ENCODE data around the gene SLC7A7. TPM values are rescaled to one million over a fixed set of nuclear protein-coding genes. Genes with fewer than 3 reads are reported as not detected.

SLC7A7 gene
- total and polyA plus RNA-seq, 2 donors (not counting 1 experiment from before 2014, with no cell fraction given), result 6.3 to 9.5 TPM

DNA sequence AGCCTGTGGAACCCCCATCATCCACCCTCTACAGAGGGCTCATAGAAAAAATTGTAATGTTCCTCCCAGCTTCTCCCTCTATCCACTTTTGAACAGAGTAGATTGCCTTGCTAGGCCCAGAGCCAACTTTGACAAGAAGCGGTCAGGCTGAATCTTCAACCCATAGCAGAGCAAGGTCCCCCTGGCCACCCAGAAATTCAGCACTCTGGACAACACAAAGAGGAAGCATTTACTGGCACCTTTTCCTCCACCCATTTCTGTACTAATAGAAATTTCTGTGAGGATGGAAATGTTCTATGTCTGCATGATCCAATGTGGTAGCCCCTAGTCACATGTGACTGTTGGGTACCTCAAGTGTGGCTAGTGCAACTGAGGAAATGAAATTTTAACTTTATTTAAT is 91.4 kb downstream of the SLC7A7 start:
- Histone ChIP-seq H3K4me3 (replicated peaks in 1 of 4; ENCODE audit: control extremely low read depth in 1 of 4, insufficient read depth in 1 of 4, low read depth in 3 of 4, low read length in 4 of 4) (no peak overlapping the region), H3K27ac (ENCODE audit: insufficient read depth, low read length) (no peak overlapping the region), H3K4me1 (ENCODE audit: control insufficient read depth, extremely low read depth, insufficient read depth, low read length) (no peaks in the 10 kb centered on the region), H3K36me3 (ENCODE audit: control insufficient read depth, insufficient read depth, low read length) (no peaks in the 10 kb centered on the region), H3K79me2 (ENCODE audit: control insufficient read depth, insufficient read depth, low read length) (no peaks in the 10 kb centered on the region), H2AFZ (ENCODE audit: low read length) (no peak overlapping the region), H3K9me3 (ENCODE audit: control insufficient read depth, insufficient read depth, low read depth, low read length) (no peaks in the 10 kb centered on the region), H3K9ac (ENCODE audit: insufficient read depth, low read length) (no peak overlapping the region), H3K4me2 (ENCODE audit: extremely low read depth, insufficient read depth, low read length) (no peak overlapping the region), H3K27me3 (ENCODE audit: control insufficient read depth, insufficient read depth, low read length) (no peaks in the 10 kb centered on the region), H4K20me1 (ENCODE audit: control insufficient read depth, extremely low read depth, insufficient read depth, low read length) (no peaks in the 10 kb centered on the region)
- no peak for DNase-seq (ENCODE audit: low read depth in 2 of 2)
- TF ChIP-seq EZH2 (IDR thresholded peaks at IDR 0.05; ENCODE audit: low read length, missing control alignments), result no peak
- TF ChIP-seq, protein P1, sequence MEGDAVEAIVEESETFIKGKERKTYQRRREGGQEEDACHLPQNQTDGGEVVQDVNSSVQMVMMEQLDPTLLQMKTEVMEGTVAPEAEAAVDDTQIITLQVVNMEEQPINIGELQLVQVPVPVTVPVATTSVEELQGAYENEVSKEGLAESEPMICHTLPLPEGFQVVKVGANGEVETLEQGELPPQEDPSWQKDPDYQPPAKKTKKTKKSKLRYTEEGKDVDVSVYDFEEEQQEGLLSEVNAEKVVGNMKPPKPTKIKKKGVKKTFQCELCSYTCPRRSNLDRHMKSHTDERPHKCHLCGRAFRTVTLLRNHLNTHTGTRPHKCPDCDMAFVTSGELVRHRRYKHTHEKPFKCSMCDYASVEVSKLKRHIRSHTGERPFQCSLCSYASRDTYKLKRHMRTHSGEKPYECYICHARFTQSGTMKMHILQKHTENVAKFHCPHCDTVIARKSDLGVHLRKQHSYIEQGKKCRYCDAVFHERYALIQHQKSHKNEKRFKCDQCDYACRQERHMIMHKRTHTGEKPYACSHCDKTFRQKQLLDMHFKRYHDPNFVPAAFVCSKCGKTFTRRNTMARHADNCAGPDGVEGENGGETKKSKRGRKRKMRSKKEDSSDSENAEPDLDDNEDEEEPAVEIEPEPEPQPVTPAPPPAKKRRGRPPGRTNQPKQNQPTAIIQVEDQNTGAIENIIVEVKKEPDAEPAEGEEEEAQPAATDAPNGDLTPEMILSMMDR (conservative IDR thresholded peaks at IDR 0.05 in 1 of 2, IDR thresholded peaks at IDR 0.05 in 1 of 2; ENCODE audit: low read depth in 1 of 2, low read length in 2 of 2), result no peak

Other genes starting within 250 kb of the SLC7A7 start
- gene DAD1, start 226.2 kb downstream of the SLC7A7 start, total RNA-seq, result 235 and 249 TPM in 2 replicates
- 623 and 651 TPM in 2 replicates for gene DAD1, start 226.2 kb downstream of the SLC7A7 start, polyA plus RNA-seq
- 20.5 and 40.0 TPM in 2 replicates for gene ABHD4, start 217.1 kb downstream of the SLC7A7 start, total RNA-seq
- 41.3 and 61.2 TPM in 2 replicates for gene ABHD4, start 217.1 kb downstream of the SLC7A7 start, polyA plus RNA-seq
- gene OR6J1, start 171.1 kb downstream of the SLC7A7 start, total RNA-seq, result not detected in 2 replicates
- gene OR6J1, start 171.1 kb downstream of the SLC7A7 start, polyA plus RNA-seq, result not detected in 2 replicates
- gene OXA1L, start 48.7 kb downstream of the SLC7A7 start, total RNA-seq, result 66.5 and 67.2 TPM in 2 replicates
- gene OXA1L, start 48.7 kb downstream of the SLC7A7 start, polyA plus RNA-seq, result 141 and 159 TPM in 2 replicates
- 40.8 and 50.5 TPM in 2 replicates for gene MRPL52, start 14.5 kb upstream of the SLC7A7 start, total RNA-seq
- 38.0 and 44.1 TPM in 2 replicates for gene MRPL52, start 14.5 kb upstream of the SLC7A7 start, polyA plus RNA-seq
- 346 and 375 TPM in 2 replicates for gene MMP14, start 21.1 kb upstream of the SLC7A7 start, total RNA-seq
- gene MMP14, start 21.1 kb upstream of the SLC7A7 start, polyA plus RNA-seq, result 393 and 397 TPM in 2 replicates
- gene LRP10, start 56.3 kb upstream of the SLC7A7 start, total RNA-seq, result 71.9 and 95.5 TPM in 2 replicates
- gene LRP10, start 56.3 kb upstream of the SLC7A7 start, polyA plus RNA-seq, result 100 and 130 TPM in 2 replicates
- 0.17 and 0.26 TPM in 2 replicates for gene REM2, start 67.8 kb upstream of the SLC7A7 start, total RNA-seq
- gene REM2, start 67.8 kb upstream of the SLC7A7 start, polyA plus RNA-seq, result 0.02 and 0.06 TPM in 2 replicates
- 44.9 and 51.0 TPM in 2 replicates for gene RBM23, start 103.7 kb upstream of the SLC7A7 start, total RNA-seq
- 85.0 and 85.3 TPM in 2 replicates for gene RBM23, start 103.7 kb upstream of the SLC7A7 start, polyA plus RNA-seq
- gene PRMT5, start 113.9 kb upstream of the SLC7A7 start, total RNA-seq, result 50.3 and 54.8 TPM in 2 replicates
- 91.7 and 136 TPM in 2 replicates for gene PRMT5, start 113.9 kb upstream of the SLC7A7 start, polyA plus RNA-seq
- gene HAUS4, start 141.7 kb upstream of the SLC7A7 start, total RNA-seq, result 47.9 and 53.9 TPM in 2 replicates
- 21.9 and 25.8 TPM in 2 replicates for gene HAUS4, start 141.7 kb upstream of the SLC7A7 start, polyA plus RNA-seq
- gene AJUBA, start 167.1 kb upstream of the SLC7A7 start, total RNA-seq, result 57.0 and 84.9 TPM in 2 replicates
- gene AJUBA, start 167.1 kb upstream of the SLC7A7 start, polyA plus RNA-seq, result 26.1 and 41.3 TPM in 2 replicates
- 10.5 and 13.0 TPM in 2 replicates for gene C14orf93, start 194.7 kb upstream of the SLC7A7 start, total RNA-seq
- 4.8 and 5.4 TPM in 2 replicates for gene C14orf93, start 194.7 kb upstream of the SLC7A7 start, polyA plus RNA-seq
- gene PSMB5, start 219.5 kb upstream of the SLC7A7 start, total RNA-seq, result 166 and 204 TPM in 2 replicates
- gene PSMB5, start 219.5 kb upstream of the SLC7A7 start, polyA plus RNA-seq, result 237 and 276 TPM in 2 replicates
- under 0.01 TPM in 1 of 2 replicates, not detected in the other for gene PSMB11, start 226.8 kb upstream of the SLC7A7 start, total RNA-seq
- gene PSMB11, start 226.8 kb upstream of the SLC7A7 start, polyA plus RNA-seq, result not detected in 2 replicates
- gene CDH24, start 242.1 kb upstream of the SLC7A7 start, total RNA-seq, result 5.6 and 6.2 TPM in 2 replicates
- 5.0 and 6.5 TPM in 2 replicates for gene CDH24, start 242.1 kb upstream of the SLC7A7 start, polyA plus RNA-seq

Data from fibroblast of lung (primary cell).